Trophoblast cell (in vitro differentiated cells and primary cell): ENCODE measurements around the gene ANKRD42.
A peak's percentile ranks its signal among the peaks of the same experiment; 100 is the strongest.

ENCODE experiments used
- DNase-seq, 2 donors: peaks; one replicate each; pipeline ENCODE4 v3.0.0-alpha.2; 2016
- H2AFZ ChIP-seq: 2 replicates; pipeline ENCODE4 v1.6.1; 2013; ENCODE audit warnings: low read length, moderate library complexity, mild to moderate bottlenecking; ENCODE audit not compliant: insufficient read depth, poor library complexity
- H2AK5ac ChIP-seq: 2 replicates; pipeline ENCODE4 v1.6.1; 2013; ENCODE audit warnings: mild to moderate bottlenecking, low read length
- H2BK120ac ChIP-seq: 2 replicates; pipeline ENCODE4 v1.6.1; 2013; ENCODE audit warnings: low read length, mild to moderate bottlenecking, moderate library complexity; ENCODE audit not compliant: insufficient read depth, poor library complexity
- H2BK12ac ChIP-seq: 2 replicates; pipeline ENCODE4 v1.6.1; 2013; ENCODE audit warnings: mild to moderate bottlenecking, low read length, moderate library complexity
- H2BK5ac ChIP-seq: 2 replicates; pipeline ENCODE4 v1.6.1; 2013; ENCODE audit warnings: low read length, low read depth, moderate library complexity, mild to moderate bottlenecking; ENCODE audit not compliant: poor library complexity
- H3K14ac ChIP-seq: 2 replicates; pipeline ENCODE4 v1.6.1; 2013; ENCODE audit warnings: mild to moderate bottlenecking, low read length
- H3K18ac ChIP-seq: 2 replicates; pipeline ENCODE4 v1.6.1; 2013; ENCODE audit warnings: mild to moderate bottlenecking, low read length
- H3K23ac ChIP-seq: 2 replicates; pipeline ENCODE4 v1.6.1; 2013; ENCODE audit warnings: low read length
- H3K27ac ChIP-seq: 2 replicates; pipeline ENCODE4 v1.5.1; 2013; ENCODE audit warnings: low read depth, mild to moderate bottlenecking, inconsistent platforms, low read length, moderate library complexity
- H3K27me3 ChIP-seq: 2 replicates; pipeline ENCODE4 v1.6.1; 2013; ENCODE audit warnings: inconsistent platforms, mild to moderate bottlenecking, low read length, moderate library complexity; ENCODE audit not compliant: insufficient read depth
- H3K36me3 ChIP-seq, 2 experiments: 1 replicate in 1 of 2; 2 replicates in 1 of 2; pipeline ENCODE4 v1.6.1; 2013; ENCODE audit warnings: low read length in 2 of 2, mild to moderate bottlenecking in 2 of 2, moderate library complexity in 1 of 2; ENCODE audit not compliant: insufficient read depth in 2 of 2, control insufficient read depth in 1 of 2
- H3K4ac ChIP-seq: 2 replicates; pipeline ENCODE4 v1.6.1; 2013; ENCODE audit warnings: low read depth, mild to moderate bottlenecking, low read length, moderate library complexity
- H3K4me1 ChIP-seq, 2 experiments: 1 replicate in 1 of 2; 2 replicates in 1 of 2; pipeline ENCODE4 v1.6.1; 2013; ENCODE audit warnings: low read length in 2 of 2, mild to moderate bottlenecking in 2 of 2, moderate library complexity in 1 of 2; ENCODE audit not compliant: insufficient read depth in 2 of 2, control insufficient read depth in 1 of 2
- H3K4me2 ChIP-seq: 2 replicates; pipeline ENCODE4 v1.6.1; 2013; ENCODE audit warnings: inconsistent platforms, mild to moderate bottlenecking, low read length, moderate library complexity
- H3K4me3 ChIP-seq: 2 replicates; pipeline ENCODE4 v1.5.1; 2013; ENCODE audit warnings: mild to moderate bottlenecking, low read depth, low read length, inconsistent platforms
- H3K79me1 ChIP-seq: one replicate; pipeline ENCODE4 v1.6.1; 2013; ENCODE audit warnings: low read length
- H3K79me2 ChIP-seq: 2 replicates; pipeline ENCODE4 v1.6.1; 2013; ENCODE audit warnings: low read length, mild to moderate bottlenecking; ENCODE audit not compliant: control insufficient read depth, insufficient read depth, poor library complexity
- H3K9ac ChIP-seq: 2 replicates; pipeline ENCODE4 v1.6.1; 2013; ENCODE audit warnings: mild to moderate bottlenecking, low read length
- H3K9me3 ChIP-seq: 2 replicates; pipeline ENCODE4 v1.6.1; 2013; ENCODE audit warnings: low read depth, mild to moderate bottlenecking, control low read depth, inconsistent platforms, low read length; ENCODE audit not compliant: insufficient read depth
- H4K12ac ChIP-seq: 2 replicates; pipeline ENCODE4 v1.6.1; 2013; ENCODE audit warnings: low read depth, mild to moderate bottlenecking, low read length, moderate library complexity
- H4K8ac ChIP-seq: 2 replicates; pipeline ENCODE4 v1.6.1; 2013; ENCODE audit warnings: low read depth, mild to moderate bottlenecking, low read length, moderate library complexity
- H4K91ac ChIP-seq: one replicate; pipeline ENCODE4 v1.6.1; 2013; ENCODE audit warnings: low read depth, mild to moderate bottlenecking, low read length, moderate library complexity
- WGBS: extraction: QIAGEN DNeasy Blood & Tissue Kit; methylation state at CpG from one replicate; pipeline ENCODE4 v1.1.7; 2013; ENCODE audit warnings: missing lambda C conversion rate; ENCODE audit not compliant: insufficient read length, insufficient coverage; ENCODE audit errors: extremely low coverage; 5-methylcytosine and 5-hydroxymethylcytosine counted together

The ANKRD42 gene

DNA sequence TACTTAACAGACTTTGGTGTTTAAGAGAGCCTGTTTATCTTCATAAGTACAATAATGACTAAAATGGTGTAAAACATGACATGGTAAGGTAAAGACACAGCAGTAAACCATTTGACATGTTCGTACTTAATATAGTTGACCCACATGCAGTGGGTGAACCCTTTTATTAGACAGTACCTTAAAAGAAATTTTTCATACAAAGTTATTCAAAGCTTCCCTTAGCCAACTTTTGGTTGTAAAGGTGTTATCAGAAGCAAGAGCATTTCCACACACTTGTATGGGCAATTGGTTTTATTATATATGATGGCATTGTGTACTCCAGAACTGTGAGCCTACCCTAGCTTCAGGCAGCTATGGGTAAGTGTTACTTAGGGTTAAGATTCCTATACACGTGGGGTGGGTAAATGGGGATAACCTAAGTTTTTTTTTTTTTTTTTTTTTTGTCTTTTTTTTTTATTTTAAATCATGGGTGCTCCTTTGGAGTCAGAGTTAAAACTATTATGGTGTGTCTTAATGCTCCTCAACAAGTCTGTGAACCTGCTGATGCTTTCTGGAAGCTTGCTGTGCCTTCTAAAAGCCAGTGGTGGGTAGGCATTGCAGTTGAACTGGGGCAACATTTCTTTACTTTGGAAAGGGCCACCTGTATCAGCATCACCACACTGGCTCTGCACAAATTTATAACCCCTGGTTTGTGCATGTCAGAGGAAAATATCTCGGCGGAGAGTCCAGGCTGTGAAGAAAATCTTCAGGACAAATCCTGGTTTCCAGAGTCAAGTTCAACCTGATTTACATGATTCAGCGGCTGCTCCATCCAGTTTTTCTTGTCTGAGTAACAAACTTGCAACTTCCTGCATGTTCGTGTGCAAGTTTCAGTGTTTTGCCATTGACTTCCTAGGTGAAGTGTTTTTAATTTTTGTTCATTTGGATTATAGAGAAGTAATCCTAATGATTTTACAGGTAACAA, 33.3 kb upstream of the ANKRD42 start:
- Histone ChIP-seq H3K27ac (no peak overlapping the region), H3K9ac (no peak overlapping the region), H3K23ac (no peak overlapping the region), H2AFZ (no peak overlapping the region), H2BK12ac (no peak overlapping the region), H3K4me2 (peak overlapping the region; percentile 79), H3K14ac (no peak overlapping the region), H4K91ac (no peak overlapping the region), H3K18ac (no peak overlapping the region), H3K9me3 (no peaks in the 10 kb centered on the region), H3K27me3 (no peaks in the 10 kb centered on the region), H3K79me2 (peaks cover 16% of the 10 kb centered on the region), H2BK5ac (no peak overlapping the region), H4K12ac (no peak overlapping the region), H4K8ac (no peak overlapping the region), H2BK120ac (no peak overlapping the region), H3K4ac (peak overlapping the region; percentile 70), H3K36me3 (peaks cover 5 to 7% of the 10 kb centered on the region in 2 experiments), H3K4me1 (peaks cover 4 to 6% of the 10 kb centered on the region in 2 experiments), H3K4me3 (no peak overlapping the region), H3K79me1 (peaks cover 17% of the 10 kb centered on the region), H2AK5ac (no peak overlapping the region)
- DNase-seq = peak; percentile 84 to 93
- WGBS = no CpG with 5 or more reads among the region's 6 CpGs

DNA sequence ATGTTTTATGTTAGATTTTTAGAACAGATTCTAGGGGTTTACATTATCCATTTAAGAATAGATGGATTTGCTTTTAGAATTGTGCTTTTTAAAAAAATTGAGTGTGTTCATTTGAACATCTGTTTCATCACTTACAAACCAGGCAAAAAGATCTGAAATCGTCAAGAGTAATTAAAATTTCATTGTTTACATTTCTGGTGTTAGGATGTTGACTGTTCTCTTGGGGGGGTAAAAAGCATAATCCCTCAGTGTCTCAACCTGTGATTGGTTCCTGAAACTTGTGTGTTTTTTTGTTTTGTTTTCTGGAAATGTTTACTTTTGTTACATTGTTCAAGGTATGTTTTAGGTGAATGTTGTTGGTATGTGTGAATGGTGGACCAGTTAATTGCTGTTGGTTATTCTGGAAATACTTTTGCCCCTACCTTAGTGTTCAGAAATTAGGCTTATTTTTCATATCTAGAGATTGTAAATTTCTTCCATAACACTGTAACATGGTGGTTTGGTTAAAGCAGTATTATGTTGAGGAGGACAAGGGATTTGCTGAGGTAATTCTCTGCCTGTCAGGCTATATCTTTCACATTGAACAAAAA, 31.8 kb upstream of the ANKRD42 start:
- H3K9me3 ChIP-seq = no peaks in the 10 kb centered on the region
- H3K79me2 ChIP-seq = peaks cover 16% of the 10 kb centered on the region
- H3K79me1 ChIP-seq = peaks cover 11% of the 10 kb centered on the region
- no peak overlapping the region for H2AFZ ChIP-seq
- H3K27ac ChIP-seq = no peak overlapping the region
- H3K4me1 ChIP-seq = peaks cover 4 to 6% of the 10 kb centered on the region in 2 experiments
- H3K36me3 ChIP-seq = peaks cover 5 to 14% of the 10 kb centered on the region in 2 experiments
- H3K18ac ChIP-seq = no peak overlapping the region
- no peak for DNase-seq
- H3K27me3 ChIP-seq = no peaks in the 10 kb centered on the region
- no peak overlapping the region for H2AK5ac ChIP-seq
- no peak overlapping the region for H3K14ac ChIP-seq
- WGBS = no CpG with 5 or more reads among the region's 1 CpG
- H2BK12ac ChIP-seq = no peak overlapping the region
- no peak overlapping the region for H3K4me3 ChIP-seq
- no peak overlapping the region for H2BK120ac ChIP-seq
- no peak overlapping the region for H3K4me2 ChIP-seq
- no peak overlapping the region for H3K23ac ChIP-seq
- no peak overlapping the region for H4K91ac ChIP-seq
- no peak overlapping the region for H3K9ac ChIP-seq
- H2BK5ac ChIP-seq = no peak overlapping the region
- H3K4ac ChIP-seq = no peak overlapping the region
- no peak overlapping the region for H4K8ac ChIP-seq
- no peak overlapping the region for H4K12ac ChIP-seq

DNA sequence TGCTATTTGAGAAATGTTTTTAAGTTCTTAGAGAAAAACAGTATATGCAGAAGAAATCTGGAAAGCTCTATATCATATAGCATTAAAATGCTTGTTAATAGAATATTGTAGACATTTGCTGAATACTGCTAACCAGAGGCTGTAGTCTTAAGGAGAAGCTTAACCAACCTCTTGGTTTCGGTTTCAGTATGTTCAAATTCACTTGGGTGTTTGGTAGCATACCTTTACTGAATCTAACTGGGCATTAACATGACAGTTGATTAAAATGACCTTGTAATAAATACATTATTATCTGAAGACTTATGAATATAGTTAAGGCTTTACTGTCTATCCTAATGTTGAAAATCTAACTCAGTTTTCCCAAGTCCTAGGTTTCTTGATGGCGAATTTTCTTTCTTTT, 31.1 kb upstream of the ANKRD42 start:
- Histone ChIP-seq H4K8ac (no peak overlapping the region), H3K27me3 (no peaks in the 10 kb centered on the region), H3K4ac (no peak overlapping the region), H2BK12ac (no peak overlapping the region), H3K9me3 (no peaks in the 10 kb centered on the region), H3K79me2 (peaks cover 13% of the 10 kb centered on the region), H2AK5ac (no peak overlapping the region), H3K9ac (no peak overlapping the region), H2BK120ac (no peak overlapping the region), H3K23ac (no peak overlapping the region), H4K91ac (no peak overlapping the region), H3K4me2 (no peak overlapping the region), H3K79me1 (peaks cover 7% of the 10 kb centered on the region), H3K4me3 (no peak overlapping the region), H3K14ac (no peak overlapping the region), H3K4me1 (peaks cover 4 to 6% of the 10 kb centered on the region in 2 experiments), H2AFZ (no peak overlapping the region), H3K36me3 (peaks cover 5 to 16% of the 10 kb centered on the region in 2 experiments), H3K27ac (no peak overlapping the region), H3K18ac (no peak overlapping the region), H4K12ac (no peak overlapping the region), H2BK5ac (no peak overlapping the region)
- WGBS = no CpG with 5 or more reads among the region's 2 CpGs
- DNase-seq = no peak

DNA sequence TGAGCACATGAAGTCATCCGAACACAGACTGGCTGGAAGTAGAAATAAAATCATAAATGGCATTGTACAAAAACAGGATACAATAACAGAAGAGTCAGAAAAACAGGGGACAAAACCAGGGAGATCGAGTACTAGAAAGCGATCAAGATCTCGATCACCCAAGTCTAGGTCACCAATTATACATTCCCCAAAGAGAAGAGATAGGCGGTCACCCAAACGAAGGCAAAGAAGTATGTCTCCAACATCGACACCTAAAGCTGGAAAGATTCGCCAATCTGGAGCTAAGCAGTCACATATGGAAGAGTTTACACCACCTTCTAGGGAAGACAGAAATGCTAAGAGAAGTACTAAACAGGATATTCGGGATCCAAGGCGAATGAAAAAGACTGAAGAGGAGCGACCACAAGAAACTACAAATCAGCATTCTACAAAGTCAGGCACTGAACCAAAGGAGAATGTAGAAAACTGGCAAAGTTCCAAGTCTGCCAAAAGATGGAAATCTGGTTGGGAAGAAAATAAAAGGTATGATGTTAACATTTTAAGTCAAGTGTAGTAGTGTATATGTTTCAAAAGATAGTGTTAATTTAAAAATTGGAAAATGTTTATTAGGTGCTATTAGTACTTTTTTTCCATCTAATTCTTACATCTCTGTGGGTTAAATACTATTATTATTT, 27.2 kb upstream of the ANKRD42 start:
- no peak overlapping the region for H2BK5ac ChIP-seq
- no peak overlapping the region for H2BK12ac ChIP-seq
- no peaks in the 10 kb centered on the region for H3K79me1 ChIP-seq
- H3K9me3 ChIP-seq = no peaks in the 10 kb centered on the region
- H3K18ac ChIP-seq = no peak overlapping the region
- H3K27me3 ChIP-seq = no peaks in the 10 kb centered on the region
- peaks cover 6% of the 10 kb centered on the region for H3K79me2 ChIP-seq
- H2BK120ac ChIP-seq = no peak overlapping the region
- H3K4ac ChIP-seq = no peak overlapping the region
- no peak overlapping the region for H4K91ac ChIP-seq
- no peak overlapping the region for H3K23ac ChIP-seq
- H3K14ac ChIP-seq = no peak overlapping the region
- no peak overlapping the region for H2AFZ ChIP-seq
- no peak overlapping the region for H2AK5ac ChIP-seq
- H3K9ac ChIP-seq = no peak overlapping the region
- no peak for DNase-seq
- H3K4me3 ChIP-seq = no peak overlapping the region
- no peak overlapping the region for H3K4me2 ChIP-seq
- peaks cover 17 to 31% of the 10 kb centered on the region in 2 experiments for H3K36me3 ChIP-seq
- peaks cover 0 to 4% of the 10 kb centered on the region in 2 experiments for H3K4me1 ChIP-seq
- no peak overlapping the region for H3K27ac ChIP-seq
- no peak overlapping the region for H4K12ac ChIP-seq
- no CpG with 5 or more reads among the region's 11 CpGs for WGBS
- no peak overlapping the region for H4K8ac ChIP-seq
